HEK293 (cell line): Measurements from ENCODE around the gene TMEM37.

Source experiments
- CTCF ChIA-PET: fragments of 350-600 bp; formaldehyde crosslinking; extraction: SDS; loops from one replicate; lab custom pipeline; 2021; ENCODE audit warnings: antibody characterized with exemption; lab: Yijun Ruan, JAX
- POLR2A ChIA-PET: fragments of 300-600 bp; formaldehyde crosslinking; extraction: SDS; loops from one replicate; lab custom pipeline; 2020; ENCODE audit warnings: antibody characterized with exemption, inconsistent platforms; lab: Yijun Ruan, JAX
- H3K27ac ChIP-seq: fragments of 200-500 bp; sonication (Bioruptor generic); 2 replicates; pipeline ENCODE4 v1.5.1; 2014; ENCODE audit warnings: low read depth, low read length, control low read depth, inconsistent platforms; ENCODE audit errors: extremely low read depth
- H3K36me3 ChIP-seq, 2 experiments: fragments of 200-500 bp in 1 of 2; sonication (Bioruptor generic) in 1 of 2; 1 replicate in 1 of 2; 2 replicates in 1 of 2; pipeline ENCODE4 v1.5.1; 2014 to 2017; ENCODE audit warnings: inconsistent platforms in 2 of 2, low read length in 2 of 2; ENCODE audit not compliant: control insufficient read depth in 2 of 2, insufficient read depth in 1 of 2
- H3K4me1 ChIP-seq: fragments of 200-500 bp; sonication (Bioruptor generic); 2 replicates; pipeline ENCODE4 v1.5.1; 2014; ENCODE audit warnings: mild to moderate bottlenecking, low read length, inconsistent platforms; ENCODE audit not compliant: control insufficient read depth, insufficient read depth
- H3K4me3 ChIP-seq: 2 replicates; pipeline ENCODE4 v1.5.1; 2011; ENCODE audit warnings: low read depth, mild to moderate bottlenecking, control low read depth, low read length, moderate library complexity
- H3K9me3 ChIP-seq: fragments of 200-500 bp; sonication (Bioruptor generic); 2 replicates; pipeline ENCODE4 v1.5.1; 2014; ENCODE audit warnings: low read depth, low read length, inconsistent platforms; ENCODE audit not compliant: control insufficient read depth, insufficient read depth
- KLF17 ChIP-seq: fragments of 450-650 bp; formaldehyde crosslinking; IDR thresholded peaks from 2 replicates; pipeline ENCODE4 v1.5.1; 2016; ENCODE audit warnings: missing biosample characterization, missing genetic modification characterization
- ZBTB6 ChIP-seq: fragments of 450-650 bp; formaldehyde crosslinking; IDR thresholded peaks from 2 replicates; pipeline ENCODE4 v1.5.1; 2017; ENCODE audit warnings: missing biosample characterization, missing genetic modification characterization
- ZNF114 ChIP-seq: fragments of 450-650 bp; formaldehyde crosslinking; IDR thresholded peaks from 2 replicates; pipeline ENCODE4 v1.5.0; 2017; ENCODE audit warnings: missing biosample characterization, missing genetic modification characterization
- ZNF2 ChIP-seq: fragments of 450-650 bp; formaldehyde crosslinking; IDR thresholded peaks from 2 replicates; pipeline ENCODE4 v1.5.1; 2016; ENCODE audit warnings: missing biosample characterization, missing genetic modification characterization
- ZNF292 ChIP-seq: fragments of 450-650 bp; formaldehyde crosslinking; IDR thresholded peaks from 2 replicates; pipeline ENCODE4 v1.5.1; 2016; ENCODE audit warnings: low read depth, missing biosample characterization, missing genetic modification characterization, borderline replicate concordance
- ZNF473 ChIP-seq: fragments of 450-650 bp; formaldehyde crosslinking; IDR thresholded peaks from 2 replicates; pipeline ENCODE4 v1.5.1; 2017; ENCODE audit warnings: missing biosample characterization, missing genetic modification characterization
- ZNF521 ChIP-seq: fragments of 450-650 bp; formaldehyde crosslinking; IDR thresholded peaks from 2 replicates; pipeline ENCODE4 v1.5.1; 2017; ENCODE audit warnings: missing biosample characterization, mild to moderate bottlenecking, missing genetic modification characterization
- ZNF529 ChIP-seq: fragments of 450-650 bp; formaldehyde crosslinking; IDR thresholded peaks from 2 replicates; pipeline ENCODE4 v1.5.1; 2017; ENCODE audit warnings: missing genetic modification characterization, missing biosample characterization; ENCODE audit not compliant: insufficient replicate concordance
- ZNF530 ChIP-seq: fragments of 450-650 bp; formaldehyde crosslinking; IDR thresholded peaks from 2 replicates; pipeline ENCODE4 v1.5.1; 2016; ENCODE audit warnings: low read depth, missing biosample characterization, missing genetic modification characterization
- ZNF555 ChIP-seq: fragments of 450-650 bp; formaldehyde crosslinking; conservative IDR thresholded peaks from 2 replicates; pipeline ENCODE4 v1.5.1; 2017; ENCODE audit warnings: missing biosample characterization, mild to moderate bottlenecking, missing genetic modification characterization, inconsistent platforms
- ZNF610 ChIP-seq: fragments of 450-650 bp; formaldehyde crosslinking; IDR thresholded peaks from 2 replicates; pipeline ENCODE4 v1.5.1; 2016; ENCODE audit warnings: missing biosample characterization, missing genetic modification characterization, borderline replicate concordance
- ZNF670 ChIP-seq: fragments of 450-650 bp; formaldehyde crosslinking; IDR thresholded peaks from 2 replicates; pipeline ENCODE4 v1.5.1; 2016; ENCODE audit warnings: missing biosample characterization, missing genetic modification characterization, low read depth
- ZNF792 ChIP-seq: fragments of 450-650 bp; formaldehyde crosslinking; IDR thresholded peaks from 2 replicates; pipeline ENCODE4 v1.5.1; 2016; ENCODE audit warnings: missing biosample characterization, missing genetic modification characterization
- TF ChIP-seq, protein P1 (sequence below): fragments of 450-650 bp; formaldehyde crosslinking; IDR thresholded peaks from 2 replicates; pipeline ENCODE4 v1.5.1; 2016; ENCODE audit warnings: missing biosample characterization, missing genetic modification characterization, low read depth
- TF ChIP-seq, protein P2 (sequence below): fragments of 450-650 bp; formaldehyde crosslinking; IDR thresholded peaks from 2 replicates; pipeline ENCODE4 v1.5.1; 2016; ENCODE audit warnings: missing biosample characterization, missing genetic modification characterization, low read depth

Gene TMEM37

GRCh38 chr2:119393971-119394748, 37.5 kb upstream of the TMEM37 start:
- no peaks in the 10 kb centered on the region for H3K36me3 ChIP-seq
- CTCF ChIA-PET = interaction anchor here (0.6 kb wide), 1 partner anchor 528 kb away, joined by 3 read pairs; no protein-coding TSS in a partner anchor
- H3K4me1 ChIP-seq = peaks cover 2% of the 10 kb centered on the region; the same call in 1 of the 2 replicates
- TF ChIP-seq KLF17 (tag by site-specific recombination) (no peak), ZNF473 (tag by site-specific recombination) (no peak), ZBTB6 (tag by site-specific recombination) (no peak)
- POLR2A ChIA-PET = no interaction called here
- H3K27ac ChIP-seq = no peak overlapping the region
- H3K9me3 ChIP-seq = no peaks in the 10 kb centered on the region
- no peak overlapping the region for H3K4me3 ChIP-seq

- H3K4me1 ChIP-seq = no peaks in the 10 kb centered on the region
- ChIA-PET CTCF (interaction anchor here (0.7 to 1.2 kb wide), 3 partner anchors 53 to 79 kb away, joined by 3 to 6 read pairs (median 3); no protein-coding TSS in a partner anchor), POLR2A (no interaction called here)
- no peak overlapping the region for H3K4me3 ChIP-seq
- no peak overlapping the region for H3K27ac ChIP-seq
- TF ChIP-seq ZNF114 (tag by site-specific recombination) (no peak), ZNF670 (no peak)
- H3K9me3 ChIP-seq = no peaks in the 10 kb centered on the region
- H3K36me3 ChIP-seq = no peaks in the 10 kb centered on the region
Observed at GRCh38 chr2:119397196-119397595, 34.5 kb upstream of the TMEM37 start.

GRCh38 chr2:119402106-119402505, 29.5 kb upstream of the TMEM37 start:
- TF ChIP-seq ZNF555 (tag by site-specific recombination) (no peak), ZNF529 (tag by site-specific recombination) (no peak), ZNF521 (tag by site-specific recombination) (no peak), ZNF2 (tag by site-specific recombination) (no peak), ZNF530 (tag by site-specific recombination) (no peak), ZNF292 (tag by site-specific recombination) (no peak), ZNF610 (tag by site-specific recombination) (no peak), ZNF792 (tag by site-specific recombination) (no peak)
- TF ChIP-seq, protein P1, sequence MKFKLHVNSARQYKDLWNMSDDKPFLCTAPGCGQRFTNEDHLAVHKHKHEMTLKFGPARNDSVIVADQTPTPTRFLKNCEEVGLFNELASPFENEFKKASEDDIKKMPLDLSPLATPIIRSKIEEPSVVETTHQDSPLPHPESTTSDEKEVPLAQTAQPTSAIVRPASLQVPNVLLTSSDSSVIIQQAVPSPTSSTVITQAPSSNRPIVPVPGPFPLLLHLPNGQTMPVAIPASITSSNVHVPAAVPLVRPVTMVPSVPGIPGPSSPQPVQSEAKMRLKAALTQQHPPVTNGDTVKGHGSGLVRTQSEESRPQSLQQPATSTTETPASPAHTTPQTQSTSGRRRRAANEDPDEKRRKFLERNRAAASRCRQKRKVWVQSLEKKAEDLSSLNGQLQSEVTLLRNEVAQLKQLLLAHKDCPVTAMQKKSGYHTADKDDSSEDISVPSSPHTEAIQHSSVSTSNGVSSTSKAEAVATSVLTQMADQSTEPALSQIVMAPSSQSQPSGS = no peak
- TF ChIP-seq, protein P2, sequence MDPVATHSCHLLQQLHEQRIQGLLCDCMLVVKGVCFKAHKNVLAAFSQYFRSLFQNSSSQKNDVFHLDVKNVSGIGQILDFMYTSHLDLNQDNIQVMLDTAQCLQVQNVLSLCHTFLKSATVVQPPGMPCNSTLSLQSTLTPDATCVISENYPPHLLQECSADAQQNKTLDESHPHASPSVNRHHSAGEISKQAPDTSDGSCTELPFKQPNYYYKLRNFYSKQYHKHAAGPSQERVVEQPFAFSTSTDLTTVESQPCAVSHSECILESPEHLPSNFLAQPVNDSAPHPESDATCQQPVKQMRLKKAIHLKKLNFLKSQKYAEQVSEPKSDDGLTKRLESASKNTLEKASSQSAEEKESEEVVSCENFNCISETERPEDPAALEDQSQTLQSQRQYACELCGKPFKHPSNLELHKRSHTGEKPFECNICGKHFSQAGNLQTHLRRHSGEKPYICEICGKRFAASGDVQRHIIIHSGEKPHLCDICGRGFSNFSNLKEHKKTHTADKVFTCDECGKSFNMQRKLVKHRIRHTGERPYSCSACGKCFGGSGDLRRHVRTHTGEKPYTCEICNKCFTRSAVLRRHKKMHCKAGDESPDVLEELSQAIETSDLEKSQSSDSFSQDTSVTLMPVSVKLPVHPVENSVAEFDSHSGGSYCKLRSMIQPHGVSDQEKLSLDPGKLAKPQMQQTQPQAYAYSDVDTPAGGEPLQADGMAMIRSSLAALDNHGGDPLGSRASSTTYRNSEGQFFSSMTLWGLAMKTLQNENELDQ = no peak
- H3K4me3 ChIP-seq = no peak overlapping the region
- ChIA-PET CTCF (interaction anchor here (1.3 kb wide), 1 partner anchor 74 kb away, joined by 5 read pairs; no protein-coding TSS in a partner anchor), POLR2A (no interaction called here)
- no peak overlapping the region for H3K27ac ChIP-seq
- no peaks in the 10 kb centered on the region for H3K9me3 ChIP-seq
- H3K4me1 ChIP-seq = no peaks in the 10 kb centered on the region
- H3K36me3 ChIP-seq = no peaks in the 10 kb centered on the region
